GM12891 (cell line): ENCODE data around the gene ITPRID2.
"Not testable (repeated sequence)": the region's sequence is repeated elsewhere in the genome, so short reads cannot be mapped to it uniquely, and the experiment has no call there.

Experiments
- DNase-seq: peaks from one replicate; pipeline ENCODE4 v3.0.0; 2011; ENCODE audit warnings: low spot score; ENCODE audit not compliant: insufficient read length
- FAIRE-seq: peaks from 2 replicates; lab custom pipeline; 2011; peaks lifted over from hg19 to GRCh38; lab: Jason Lieb, UNC
- PAX5 ChIP-seq: IDR thresholded peaks from 2 replicates; pipeline ENCODE4 v1.6.1; 2011; ENCODE audit warnings: low read length, moderate library complexity, mild to moderate bottlenecking; ENCODE audit not compliant: insufficient read depth, severe bottlenecking
- POLR2A ChIP-seq: IDR thresholded peaks from 2 replicates; pipeline ENCODE4 v1.6.1; 2011; ENCODE audit warnings: low read depth, low read length, control low read depth
- POLR2AphosphoS5 ChIP-seq: IDR thresholded peaks from 2 replicates; pipeline ENCODE4 v1.6.1; 2011; ENCODE audit warnings: low read depth, low read length, control low read depth
- POU2F2 ChIP-seq: IDR thresholded peaks from 2 replicates; pipeline ENCODE4 v1.6.1; 2011; ENCODE audit warnings: low read depth, mild to moderate bottlenecking, control low read depth, low read length, moderate library complexity
- SPI1 ChIP-seq: IDR thresholded peaks from 2 replicates; pipeline ENCODE4 v1.6.1; 2011; ENCODE audit warnings: low read depth, low read length, control low read depth
- TAF1 ChIP-seq: IDR thresholded peaks from 2 replicates; pipeline ENCODE4 v1.6.1; 2011; ENCODE audit warnings: low read depth, low read length, control low read depth

The ITPRID2 gene

DNA sequence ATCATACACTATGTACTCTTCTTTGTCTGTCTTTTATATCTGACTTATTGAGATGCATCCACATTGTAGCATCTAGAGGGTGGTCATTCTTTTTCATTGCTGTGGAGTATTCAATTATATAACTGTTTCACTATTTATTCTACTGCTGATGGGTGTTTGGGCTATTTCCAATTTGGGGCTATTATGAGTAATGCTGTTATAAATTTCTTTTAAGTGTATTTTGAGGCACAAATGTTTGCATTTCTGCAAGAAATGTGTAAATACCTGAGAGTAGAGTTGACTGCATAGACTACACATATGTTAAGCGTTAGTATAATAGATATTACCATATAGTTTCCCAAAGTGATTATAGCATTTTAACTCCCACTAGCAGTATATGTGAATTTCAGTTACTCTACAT lies 67.2 kb downstream of the ITPRID2 start:
- TF ChIP-seq POLR2AphosphoS5 (no peak), TAF1 (no peak), POLR2A (no peak)
- no peak for DNase-seq
- FAIRE-seq: no peak

DNA sequence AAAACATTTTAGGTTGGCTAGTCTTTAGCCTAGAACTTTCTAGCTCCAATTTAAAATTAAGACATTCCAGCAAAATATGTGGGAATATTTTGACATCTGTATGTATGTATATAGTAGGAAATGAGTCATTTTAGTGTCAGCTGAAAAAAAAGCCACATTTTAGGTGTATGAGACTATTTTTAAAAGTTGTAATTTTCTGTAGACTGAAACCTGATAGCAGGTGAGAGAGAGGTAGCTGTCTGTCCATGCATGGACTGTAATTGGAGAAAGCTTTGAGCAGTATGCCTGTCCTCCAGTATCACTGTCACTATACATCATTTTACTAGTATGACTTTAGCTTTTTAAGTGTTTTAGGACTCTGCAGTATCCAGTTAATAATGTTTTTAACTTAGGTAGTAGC lies 68.0 kb downstream of the ITPRID2 start:
- TF ChIP-seq PAX5 (no peak), POLR2AphosphoS5 (no peak), POLR2A (no peak), TAF1 (no peak), POU2F2 (no peak), SPI1 (no peak)
- no peak for DNase-seq
- FAIRE-seq: no peak

DNA sequence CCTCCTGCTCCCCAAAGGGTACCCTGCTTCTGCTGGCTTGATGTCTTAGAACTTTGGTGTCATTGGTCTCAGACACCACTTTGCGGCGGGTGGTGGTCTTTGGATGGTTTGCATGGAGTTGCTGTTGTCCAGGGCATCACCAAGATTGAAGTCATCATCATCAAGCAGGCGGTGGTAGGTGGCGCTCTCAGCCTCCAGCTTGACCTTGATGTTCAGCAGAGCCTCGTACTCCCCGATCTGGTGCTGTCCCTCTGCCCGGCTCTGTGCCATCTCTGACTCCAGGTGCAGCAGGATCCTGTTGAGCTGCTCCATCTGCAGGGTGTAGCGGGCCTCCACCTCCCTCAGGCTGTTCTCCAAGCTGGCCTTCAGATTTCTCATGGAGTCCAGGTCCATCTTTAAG lies 69.6 kb downstream of the ITPRID2 start:
- FAIRE-seq, DNase-seq: not testable (repeated sequence)

DNA sequence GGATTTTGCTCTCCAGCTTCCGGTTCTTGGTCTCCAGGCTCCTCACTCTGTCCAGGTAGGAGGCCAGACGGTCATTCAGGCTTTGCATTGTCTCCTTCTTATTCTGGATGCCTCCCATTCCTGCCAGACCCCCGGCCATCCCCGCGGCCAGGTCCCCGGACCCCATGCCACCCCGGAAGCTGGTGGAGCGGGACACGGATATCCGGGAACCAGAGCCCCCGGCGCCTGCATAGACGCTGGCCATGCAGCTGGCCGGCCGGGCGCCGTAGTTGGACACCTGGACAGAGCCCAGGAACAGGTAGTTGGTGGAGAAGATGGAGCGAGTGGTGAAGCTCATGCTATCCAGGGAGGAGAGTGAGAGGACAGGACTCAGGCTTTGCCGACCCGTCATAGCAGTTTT lies 70.6 kb downstream of the ITPRID2 start:
- FAIRE-seq (no peak), DNase-seq (no peak)
- no peak for TF ChIP-seq PAX5

DNA sequence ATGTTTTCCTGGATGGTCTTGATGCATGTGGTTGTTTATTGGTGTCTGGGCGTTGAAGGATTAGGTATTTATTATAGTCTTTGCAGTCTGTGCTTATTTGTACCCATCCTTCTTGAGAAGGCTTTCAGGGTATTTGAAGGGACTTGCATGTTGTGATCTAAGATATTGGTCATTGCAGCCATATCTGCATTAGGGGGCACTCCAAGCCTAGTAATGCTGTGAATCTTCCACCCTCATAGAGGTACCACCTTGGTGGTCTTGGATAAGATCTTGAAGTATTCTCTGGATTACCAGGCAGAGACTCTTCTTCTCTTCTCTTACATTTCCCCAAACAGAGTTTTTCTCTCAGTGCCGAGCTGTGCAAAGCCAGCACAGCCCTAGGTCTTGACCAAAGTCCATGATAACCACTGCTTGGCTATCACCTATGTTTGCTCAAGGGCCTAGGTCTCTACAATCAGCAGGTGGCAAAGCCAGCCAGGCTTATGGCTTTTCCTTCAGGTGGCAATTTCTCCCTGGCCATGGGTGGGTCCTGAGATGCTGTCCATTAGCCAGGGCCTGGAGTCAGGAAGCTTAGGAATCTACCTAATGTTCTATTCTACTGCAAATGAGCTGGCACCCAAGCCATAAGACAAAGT lies 78.7 kb downstream of the ITPRID2 start:
- FAIRE-seq: no peak
- no peak for DNase-seq
- TF ChIP-seq POLR2AphosphoS5 (no peak), TAF1 (no peak), POLR2A (no peak), SPI1 (no peak), PAX5 (no peak), POU2F2 (no peak)

DNA sequence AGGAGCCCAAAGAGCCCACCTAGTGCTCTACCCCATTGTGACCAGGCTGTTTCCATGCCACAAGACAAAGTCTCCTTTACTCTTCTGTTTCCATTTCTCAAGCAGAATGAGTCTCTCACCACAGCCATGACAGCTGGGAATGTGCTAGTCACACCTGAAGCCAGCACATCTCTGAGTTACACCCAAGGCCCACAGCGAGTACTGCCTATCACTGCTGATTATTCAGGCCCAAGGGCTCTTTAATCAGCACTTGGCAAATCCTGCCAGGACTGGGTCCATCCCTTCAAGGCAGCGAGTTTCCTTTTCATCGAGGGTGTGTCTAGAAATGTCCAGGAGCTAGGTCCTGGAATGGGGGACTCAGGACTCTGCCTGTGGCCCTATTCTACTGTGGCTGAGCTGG lies 79.5 kb downstream of the ITPRID2 start:
- FAIRE-seq (no peak), DNase-seq (no peak)
- TF ChIP-seq PAX5 (no peak), SPI1 (no peak), TAF1 (no peak), POLR2A (no peak), POLR2AphosphoS5 (no peak), POU2F2 (no peak)

DNA sequence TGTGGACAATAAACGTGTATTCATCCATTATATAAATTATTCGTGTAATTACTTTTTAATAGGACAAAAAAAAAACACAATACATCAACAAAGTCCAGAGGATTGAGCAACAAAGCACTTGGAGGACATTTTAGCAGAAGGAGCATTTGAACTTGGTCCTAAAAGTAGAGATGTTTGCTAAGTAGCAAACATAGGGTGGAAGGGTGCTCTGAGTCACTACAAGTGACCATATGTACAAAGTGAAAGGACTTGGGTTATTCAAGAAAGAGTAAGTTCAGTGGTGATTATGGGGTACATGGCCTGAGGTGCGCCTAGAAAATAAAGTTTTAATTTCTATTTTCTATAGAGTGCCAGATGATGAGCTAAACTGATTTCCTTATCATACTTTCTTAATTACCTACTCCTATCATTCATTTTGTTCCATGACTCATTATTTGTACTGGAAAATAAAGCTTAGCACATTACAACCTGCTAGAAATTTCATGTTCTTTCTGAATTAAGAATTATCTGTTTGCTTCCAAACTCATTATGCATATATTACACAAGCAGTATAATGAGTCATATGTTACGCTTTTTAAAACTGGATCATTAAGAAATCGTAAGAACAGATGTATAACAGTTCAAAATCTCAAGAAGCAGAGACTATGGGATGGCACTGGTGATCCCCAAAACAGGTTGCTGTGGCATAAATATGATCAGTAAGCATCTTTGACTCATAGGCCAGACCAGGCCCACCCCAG lies 81.1 kb downstream of the ITPRID2 start:
- FAIRE-seq (no peak), DNase-seq (no peak)
- TF ChIP-seq POU2F2 (no peak), POLR2AphosphoS5 (no peak), TAF1 (no peak), PAX5 (no peak), SPI1 (no peak), POLR2A (no peak)

DNA sequence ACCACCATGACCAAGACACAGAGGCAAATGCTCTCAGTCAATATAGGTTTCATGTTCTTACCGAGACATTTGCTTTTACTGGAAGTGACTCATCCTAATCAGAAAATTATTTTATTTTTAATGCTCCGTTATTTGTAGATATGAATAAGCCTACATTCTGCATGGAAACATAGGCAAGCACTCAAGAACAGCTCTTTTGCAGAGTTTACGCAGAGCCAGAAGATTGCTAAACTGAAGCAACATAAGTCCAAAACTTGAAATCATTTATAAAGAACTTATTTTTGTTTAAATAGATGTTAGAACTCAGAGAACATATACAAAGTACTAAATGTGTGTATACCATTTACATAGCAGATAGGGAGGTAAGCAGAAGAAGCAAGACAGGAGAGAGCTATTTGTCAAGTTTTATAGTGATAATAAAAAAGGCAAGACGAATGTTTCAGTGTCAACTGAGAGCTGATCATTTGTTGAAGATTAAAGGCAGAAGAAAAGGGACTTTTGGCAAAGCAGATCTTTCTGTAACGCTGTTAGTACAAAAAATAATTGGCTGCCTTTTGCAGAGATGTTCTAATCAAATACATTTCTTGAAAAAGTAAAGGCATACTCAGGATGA lies 81.7 kb downstream of the ITPRID2 start:
- no peak for TF ChIP-seq POLR2A
- TF ChIP-seq PAX5: no peak
- TF ChIP-seq TAF1: no peak
- no peak for TF ChIP-seq POU2F2
- no peak for TF ChIP-seq POLR2AphosphoS5
- no peak for TF ChIP-seq SPI1
- no peak for DNase-seq
- FAIRE-seq: no peak

DNA sequence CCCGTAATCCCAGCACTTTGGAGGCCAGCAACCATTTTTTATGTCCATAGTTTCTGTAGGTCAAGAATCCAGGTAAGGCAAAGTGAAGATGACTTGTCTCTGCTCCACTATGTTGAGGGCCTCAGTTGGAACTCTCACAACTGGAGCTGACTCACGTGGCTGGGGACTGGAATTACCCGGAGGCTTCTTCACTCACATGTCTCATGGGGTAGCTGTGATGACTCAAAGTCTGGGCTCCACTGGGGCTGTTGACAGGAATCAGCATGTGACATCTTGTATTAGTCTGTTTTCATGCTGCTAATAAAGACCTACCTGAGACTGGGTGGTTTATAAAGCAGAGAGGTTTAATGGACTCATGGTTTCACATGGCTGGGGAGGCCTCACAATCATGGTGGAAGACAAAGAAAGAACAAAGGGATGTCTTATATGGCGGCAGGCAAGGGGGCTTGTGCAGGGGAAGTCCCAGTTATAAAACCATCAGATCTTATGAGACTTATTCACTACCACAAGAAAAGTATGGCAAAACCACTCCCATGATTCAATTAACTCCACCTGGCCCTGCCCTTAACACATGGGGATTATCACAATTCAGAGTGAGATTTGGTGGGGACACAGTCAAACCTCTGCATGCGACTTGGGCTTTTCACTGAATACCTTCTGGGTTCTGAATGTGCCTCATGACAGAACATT lies 86.3 kb downstream of the ITPRID2 start:
- DNase-seq (no peak), FAIRE-seq (no peak)
- no peak for TF ChIP-seq POLR2AphosphoS5
- TF ChIP-seq SPI1: no peak
- no peak for TF ChIP-seq PAX5
- no peak for TF ChIP-seq POLR2A
- no peak for TF ChIP-seq TAF1
- TF ChIP-seq POU2F2: no peak

DNA sequence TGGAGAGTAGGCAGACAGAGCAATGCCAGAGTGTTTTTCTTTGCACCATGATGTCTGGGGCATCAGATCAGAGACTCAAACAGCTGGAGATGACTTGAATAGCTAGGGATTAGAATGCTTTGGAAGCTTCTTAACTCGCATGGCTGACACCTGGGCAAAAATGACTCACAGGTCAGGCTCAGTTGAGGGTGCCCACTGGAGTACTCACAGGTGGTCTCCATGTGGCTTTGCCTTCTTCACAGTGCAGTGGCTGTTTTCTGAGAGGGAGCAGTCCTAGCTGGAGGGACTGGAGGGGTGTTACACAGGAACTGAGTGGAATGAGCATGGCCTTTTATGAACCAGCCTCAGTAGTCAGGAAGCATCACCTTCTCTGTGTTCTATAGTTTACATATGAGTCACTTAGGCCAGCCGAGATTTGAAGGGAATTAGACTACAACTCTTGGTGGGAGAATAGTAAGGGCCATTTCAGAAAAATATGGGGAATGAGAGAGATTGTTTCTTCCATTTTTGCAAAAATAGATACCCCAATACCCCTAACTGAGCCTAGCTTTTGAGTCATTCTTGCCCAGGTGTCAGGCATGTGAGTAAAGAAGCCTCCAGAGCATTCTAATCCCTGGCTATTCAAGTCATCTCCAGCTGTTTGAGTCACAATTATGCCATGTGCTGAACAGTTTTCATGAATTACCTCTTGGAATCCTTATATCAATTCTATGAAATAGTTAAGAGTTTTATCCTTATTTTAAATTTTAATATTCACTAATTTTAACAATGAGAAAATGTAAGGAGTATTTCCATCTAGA lies 87.0 kb downstream of the ITPRID2 start:
- DNase-seq: no peak
- FAIRE-seq: no peak
- TF ChIP-seq TAF1 (no peak), SPI1 (no peak), PAX5 (no peak), POLR2AphosphoS5 (no peak), POLR2A (no peak), POU2F2 (no peak)
